GM11168 (cell line): ENCODE data around the gene FLNC.

ENCODE experiments used
- in situ Hi-C: fragments of 300-500 bp; cut with MboI; formaldehyde crosslinking; loops from one replicate; pipeline ENCODE4 v1.12.0; 2022; ENCODE audit warnings: low sequenced_read_pairs; ENCODE audit not compliant: unreplicated experiment

FLNC gene

GRCh38 chr7:128906001-128906765 lies 76.0 kb downstream of the FLNC start:
- in situ Hi-C loops: loop anchor here (5.0 to 10.0 kb wide), 2 partner anchors 181 to 309 kb away; no protein-coding TSS in a partner anchor

DNA sequence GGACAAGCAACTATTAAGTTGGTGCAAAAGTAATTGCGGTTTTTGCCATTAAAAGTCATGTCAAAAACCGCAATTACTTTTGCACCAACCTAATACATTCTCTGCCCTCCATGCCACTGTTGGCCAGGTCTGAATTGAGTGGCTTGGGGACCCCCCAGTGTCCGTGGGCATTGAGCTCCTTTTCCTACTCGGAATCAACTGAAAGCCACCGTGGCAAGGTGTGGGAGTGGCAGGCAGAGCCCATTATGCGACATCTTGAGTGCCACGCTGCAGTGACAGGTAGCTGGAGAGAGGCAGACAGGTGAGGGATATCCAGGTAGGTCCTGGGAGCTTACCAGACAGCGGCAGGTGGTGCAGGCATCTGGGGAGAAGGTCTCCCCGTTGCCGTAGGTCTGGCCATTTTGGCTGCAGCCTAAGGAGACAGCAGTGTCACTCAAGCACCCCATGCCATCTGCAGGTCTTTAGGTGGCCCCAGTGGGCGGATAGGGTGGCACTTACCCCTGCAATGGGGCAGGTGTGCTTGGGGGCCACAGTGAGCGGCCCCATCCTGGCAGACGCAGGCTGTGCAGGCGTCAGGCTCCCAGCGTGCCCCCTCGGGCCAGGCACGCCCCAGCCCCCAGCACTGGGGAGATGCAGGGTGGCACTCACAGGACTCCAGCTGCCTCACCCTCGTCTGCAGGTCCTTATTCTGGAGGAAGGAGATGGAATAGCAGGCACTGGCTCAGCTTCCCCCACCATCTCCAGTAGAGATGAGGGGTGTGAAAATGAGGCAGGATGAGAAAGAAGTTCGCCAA lies 76.8 kb downstream of the FLNC start:
- in situ Hi-C loops: loop anchor here (5.0 to 10.0 kb wide), 2 partner anchors 180 to 308 kb away; no protein-coding TSS in a partner anchor
